ENCODE data around the gene CRYGB. TPM values are rescaled to one million over a fixed set of nuclear protein-coding genes. Genes with fewer than 3 reads are reported as not detected.

CRYGB gene
- polyA plus RNA-seq, 1 donor from 2014 or later: not detected

GRCh38 chr2:208186465-208186864 lies 40.5 kb upstream of the CRYGB start:
- no peaks in the 10 kb centered on the region for H4K20me1 ChIP-seq (ENCODE audit: insufficient read depth)
- no peak for TF ChIP-seq TAF1 (IDR thresholded peaks at IDR 0.05; ENCODE audit: low read depth)
- no peak for TF ChIP-seq EZH2 (IDR thresholded peaks at IDR 0.05; ENCODE audit: borderline replicate concordance, insufficient read depth, low read length, poor library complexity, severe bottlenecking)
- no peak for TF ChIP-seq POLR2AphosphoS5 (IDR thresholded peaks at IDR 0.05)
- no peak for TF ChIP-seq SMC3 (conservative IDR thresholded peaks at IDR 0.05; ENCODE audit: poor library complexity)
- no peak for TF ChIP-seq MXI1 (conservative IDR thresholded peaks at IDR 0.05; ENCODE audit: poor library complexity, severe bottlenecking)
- no peak for TF ChIP-seq CTCF (IDR thresholded peaks at IDR 0.05; ENCODE audit: poor library complexity, severe bottlenecking)
- no peak for TF ChIP-seq REST (IDR thresholded peaks at IDR 0.05; ENCODE audit: borderline replicate concordance)
- no peak for TF ChIP-seq EP300 (conservative IDR thresholded peaks at IDR 0.05; ENCODE audit: poor library complexity, severe bottlenecking)
- TF ChIP-seq RAD21 (conservative IDR thresholded peaks at IDR 0.05): no peak
- no peak overlapping the region for H2AFZ ChIP-seq (ENCODE audit: low read depth, low read length)
- H3K9me2 ChIP-seq (ENCODE audit: insufficient read depth, low read length): no peaks in the 10 kb centered on the region
- H3K9ac ChIP-seq (ENCODE audit: low read length): no peak overlapping the region
- H3K79me2 ChIP-seq (replicated peaks; ENCODE audit: insufficient read depth, low read length): peaks cover 3% of the 10 kb centered on the region
- no peaks in the 10 kb centered on the region for H3K27me3 ChIP-seq (ENCODE audit: insufficient read depth, low read depth, low read length)
- H3K27ac ChIP-seq (ENCODE audit: low read length): no peak overlapping the region
- H3K36me3 ChIP-seq (ENCODE audit: insufficient read depth, low read length): no peaks in the 10 kb centered on the region
- H3K4me3 ChIP-seq (ENCODE audit: low read length): peak overlapping the region; percentile 51
- no peaks in the 10 kb centered on the region for H3K9me3 ChIP-seq (ENCODE audit: low read length)
- no peaks in the 10 kb centered on the region for H3F3A ChIP-seq (ENCODE audit: insufficient read depth, low read length, poor library complexity, severe bottlenecking)
- peak overlapping the region; percentile 17 for H3K4me2 ChIP-seq (ENCODE audit: low read length)

- no peak for TF ChIP-seq SMC3 (conservative IDR thresholded peaks at IDR 0.05; ENCODE audit: poor library complexity)
- TF ChIP-seq EZH2 (IDR thresholded peaks at IDR 0.05; ENCODE audit: borderline replicate concordance, insufficient read depth, low read length, poor library complexity, severe bottlenecking): no peak
- no peak for TF ChIP-seq RAD21 (conservative IDR thresholded peaks at IDR 0.05)
- TF ChIP-seq EP300 (conservative IDR thresholded peaks at IDR 0.05; ENCODE audit: poor library complexity, severe bottlenecking): no peak
- TF ChIP-seq MXI1 (conservative IDR thresholded peaks at IDR 0.05; ENCODE audit: poor library complexity, severe bottlenecking): no peak
- no peak for TF ChIP-seq CTCF (IDR thresholded peaks at IDR 0.05; ENCODE audit: poor library complexity, severe bottlenecking)
- H2AFZ ChIP-seq (ENCODE audit: low read depth, low read length): no peak overlapping the region
- H3K36me3 ChIP-seq (ENCODE audit: insufficient read depth, low read length): no peaks in the 10 kb centered on the region
- no peak overlapping the region for H3K27ac ChIP-seq (ENCODE audit: low read length)
- no peaks in the 10 kb centered on the region for H3K9me2 ChIP-seq (ENCODE audit: insufficient read depth, low read length)
- H3K4me3 ChIP-seq (ENCODE audit: low read length): no peak overlapping the region
- no peaks in the 10 kb centered on the region for H3K27me3 ChIP-seq (ENCODE audit: insufficient read depth, low read depth, low read length)
- H3K9me3 ChIP-seq (ENCODE audit: low read length): no peaks in the 10 kb centered on the region
- peaks cover 3% of the 10 kb centered on the region for H3K79me2 ChIP-seq (replicated peaks; ENCODE audit: insufficient read depth, low read length)
- no peak overlapping the region for H3K4me2 ChIP-seq (ENCODE audit: low read length)
- no peak overlapping the region for H3K9ac ChIP-seq (ENCODE audit: low read length)
- no peaks in the 10 kb centered on the region for H3F3A ChIP-seq (ENCODE audit: insufficient read depth, low read length, poor library complexity, severe bottlenecking)
- H4K20me1 ChIP-seq (ENCODE audit: insufficient read depth): no peaks in the 10 kb centered on the region
These were observed 38.2 kb upstream of the CRYGB start for GRCh38 chr2:208183972-208184705.

Measured in neural cell (in vitro differentiated cells).